Stimulated activated CD8-positive, alpha-beta memory T cell treated with anti-CD3 and anti-CD28 coated beads, Interleukin-12 subunit alpha, Interleukin-12 subunit beta, amount 100 ng/mL, for 1 hour (primary cell): ENCODE data around the gene RPH3AL.
"Not testable (repeated sequence)": the region's sequence is repeated elsewhere in the genome, so short reads cannot be mapped to it uniquely, and the experiment has no call there.

Experiments used
- DNase-seq: peaks from one replicate; pipeline ENCODE4 v3.0.0-alpha.2; 2020; ENCODE audit warnings: low read depth

The RPH3AL gene

GRCh38 chr17:319266-319665 lies 33.3 kb downstream of the RPH3AL start:
- no peak for DNase-seq

GRCh38 chr17:317070-317469 lies 35.5 kb downstream of the RPH3AL start:
- DNase-seq, result not testable (repeated sequence)

GRCh38 chr17:315399-315798 lies 37.2 kb downstream of the RPH3AL start:
- not testable (repeated sequence) for DNase-seq

- DNase-seq, result not testable (repeated sequence)
Measured at GRCh38 chr17:314614-314944, 38.0 kb downstream of the RPH3AL start.

- no peak for DNase-seq
Measured at GRCh38 chr17:313911-314613, 38.5 kb downstream of the RPH3AL start.

GRCh38 chr17:313231-313630 lies 39.4 kb downstream of the RPH3AL start:
- DNase-seq, result no peak

GRCh38 chr17:312476-313148 lies 40.0 kb downstream of the RPH3AL start:
- no peak for DNase-seq

GRCh38 chr17:311119-311782 lies 41.4 kb downstream of the RPH3AL start:
- DNase-seq, result no peak

GRCh38 chr17:310111-311010 lies 42.2 kb downstream of the RPH3AL start:
- no peak for DNase-seq

- no peak for DNase-seq
Measured at GRCh38 chr17:309361-309888, 43.2 kb downstream of the RPH3AL start.

- DNase-seq, result no peak
Measured at GRCh38 chr17:307741-308507, 44.7 kb downstream of the RPH3AL start.

GRCh38 chr17:307295-307691 lies 45.3 kb downstream of the RPH3AL start:
- no peak for DNase-seq

GRCh38 chr17:306536-307294 lies 45.9 kb downstream of the RPH3AL start:
- DNase-seq, result no peak

- no peak for DNase-seq
Measured at GRCh38 chr17:306116-306515, 46.5 kb downstream of the RPH3AL start.

GRCh38 chr17:305090-305976 lies 47.3 kb downstream of the RPH3AL start:
- DNase-seq, result no peak

- no peak for DNase-seq
Measured at GRCh38 chr17:304461-304860, 48.1 kb downstream of the RPH3AL start.

- no peak for DNase-seq
Measured at GRCh38 chr17:303168-303567, 49.4 kb downstream of the RPH3AL start.

GRCh38 chr17:302300-302698 lies 50.3 kb downstream of the RPH3AL start:
- no peak for DNase-seq

- DNase-seq, result no peak
Measured at GRCh38 chr17:301681-302299, 50.8 kb downstream of the RPH3AL start.
